HG03378 (cell line): ENCODE results near the gene API5.

Experiments used
- ATAC-seq: cut with Tn5 transposase; IDR thresholded peaks from one replicate; pipeline ENCODE4 v1.9.1; 2021; ENCODE audit warnings: mild to moderate bottlenecking, moderate library complexity; ENCODE audit not compliant: unreplicated experiment

The API5 gene

DNA sequence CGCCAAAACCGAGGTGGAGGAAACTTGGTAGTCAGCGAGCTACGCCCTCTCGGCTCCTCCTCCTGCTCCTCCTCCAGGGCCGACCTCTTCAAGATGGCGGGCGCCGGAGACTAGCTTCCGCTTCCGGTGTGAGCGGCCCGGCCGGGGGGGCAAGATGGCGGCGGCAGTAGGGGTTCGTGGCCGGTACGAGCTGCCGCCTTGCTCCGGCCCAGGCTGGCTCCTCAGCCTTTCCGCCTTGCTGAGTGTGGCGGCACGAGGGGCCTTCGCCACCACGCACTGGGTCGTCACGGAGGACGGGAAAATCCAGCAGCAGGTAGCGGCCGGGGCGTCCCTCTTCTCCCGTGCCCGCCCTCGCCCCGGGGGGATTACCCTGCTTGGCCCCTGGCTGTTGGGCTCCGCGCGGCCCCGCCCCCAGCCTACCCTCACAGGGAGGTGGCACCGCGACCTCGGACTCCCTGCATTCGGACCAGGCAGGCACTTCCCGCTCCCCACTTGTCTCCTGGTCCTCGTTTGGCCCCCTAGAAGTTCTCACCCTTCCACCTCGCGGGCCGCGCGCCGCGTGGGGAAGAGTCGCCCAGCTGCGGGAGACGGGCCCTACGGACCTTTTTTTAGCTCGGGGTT is 47.1 kb downstream of the API5 start, which contains the start of gene TTC17:
TTC17 (plus strand) TSS at position 120 of the 621 bp plus-strand sequence; CDS start at position 155, 35 bp downstream.
- ATAC-seq = peak; percentile 89

DNA sequence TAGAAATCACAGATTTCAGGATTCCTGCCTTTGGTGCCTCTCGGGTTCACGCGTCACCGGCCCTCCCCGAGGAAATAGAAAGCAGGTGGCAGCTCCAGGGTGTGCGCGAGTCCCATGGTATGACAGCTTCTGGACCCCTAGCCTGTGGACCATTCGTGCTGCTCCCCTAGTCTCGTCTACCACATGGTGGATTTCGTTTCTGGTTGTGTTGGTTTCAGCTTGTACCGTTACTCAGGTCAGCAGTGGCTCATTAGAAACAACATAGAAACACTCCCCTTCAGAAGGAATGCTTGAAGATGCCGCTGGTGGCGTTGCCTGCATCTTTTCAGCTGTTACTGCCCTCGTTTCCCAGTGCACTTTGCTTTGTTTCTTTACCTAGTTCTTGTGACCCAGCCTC is 47.6 kb downstream of the API5 start:
- peak; percentile 39 for ATAC-seq

DNA sequence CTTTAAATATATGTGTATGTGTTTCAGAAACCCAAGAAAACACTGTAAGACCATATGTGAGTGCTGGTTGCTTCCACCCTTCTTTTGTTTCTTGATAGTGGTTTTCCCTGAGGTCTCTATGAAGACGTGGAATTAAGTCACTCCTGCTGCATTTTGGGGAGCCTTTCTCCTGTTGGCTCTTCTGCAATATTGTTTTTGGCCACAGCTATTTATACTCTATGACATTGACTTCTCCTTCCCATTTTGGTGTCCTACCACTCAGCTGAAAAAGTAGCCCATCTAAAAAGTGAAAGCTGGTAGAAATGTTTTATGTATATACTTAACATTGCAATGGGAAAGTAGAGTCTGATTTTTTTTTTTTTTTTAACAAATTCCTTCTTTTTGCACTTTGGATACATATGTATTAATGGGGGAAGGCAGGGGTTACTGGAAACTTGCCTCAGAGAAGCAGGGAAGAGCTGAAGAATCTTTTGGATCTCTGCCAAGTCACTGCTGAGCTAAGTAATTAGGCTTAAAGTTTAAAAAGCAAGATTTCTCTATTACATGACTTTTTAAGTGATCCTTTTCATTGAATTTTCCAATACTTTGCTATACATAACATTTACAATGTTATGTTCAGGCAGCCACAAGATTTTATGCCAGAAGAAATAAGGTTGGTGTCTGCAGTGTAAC is 48.7 kb downstream of the API5 start:
- no peak for ATAC-seq

DNA sequence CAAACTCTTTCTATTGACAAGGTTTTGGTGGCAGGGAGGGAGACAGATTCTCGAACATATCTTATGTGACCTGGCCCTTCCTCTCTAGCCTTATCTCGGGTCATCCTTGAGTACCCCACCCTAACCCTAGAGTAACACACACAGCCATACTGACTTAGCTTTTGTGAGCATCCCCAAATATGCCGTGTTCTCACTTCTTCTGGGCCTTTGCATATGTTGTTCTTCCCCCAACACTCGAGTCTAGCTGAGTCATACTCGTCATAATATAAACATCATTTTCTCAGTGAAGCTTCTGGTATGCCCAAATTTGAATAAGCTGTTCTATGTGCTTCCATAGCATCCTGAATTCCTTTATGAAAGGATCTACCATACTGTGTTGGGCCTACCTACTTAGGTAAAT is 54.9 kb downstream of the API5 start:
- no peak for ATAC-seq

DNA sequence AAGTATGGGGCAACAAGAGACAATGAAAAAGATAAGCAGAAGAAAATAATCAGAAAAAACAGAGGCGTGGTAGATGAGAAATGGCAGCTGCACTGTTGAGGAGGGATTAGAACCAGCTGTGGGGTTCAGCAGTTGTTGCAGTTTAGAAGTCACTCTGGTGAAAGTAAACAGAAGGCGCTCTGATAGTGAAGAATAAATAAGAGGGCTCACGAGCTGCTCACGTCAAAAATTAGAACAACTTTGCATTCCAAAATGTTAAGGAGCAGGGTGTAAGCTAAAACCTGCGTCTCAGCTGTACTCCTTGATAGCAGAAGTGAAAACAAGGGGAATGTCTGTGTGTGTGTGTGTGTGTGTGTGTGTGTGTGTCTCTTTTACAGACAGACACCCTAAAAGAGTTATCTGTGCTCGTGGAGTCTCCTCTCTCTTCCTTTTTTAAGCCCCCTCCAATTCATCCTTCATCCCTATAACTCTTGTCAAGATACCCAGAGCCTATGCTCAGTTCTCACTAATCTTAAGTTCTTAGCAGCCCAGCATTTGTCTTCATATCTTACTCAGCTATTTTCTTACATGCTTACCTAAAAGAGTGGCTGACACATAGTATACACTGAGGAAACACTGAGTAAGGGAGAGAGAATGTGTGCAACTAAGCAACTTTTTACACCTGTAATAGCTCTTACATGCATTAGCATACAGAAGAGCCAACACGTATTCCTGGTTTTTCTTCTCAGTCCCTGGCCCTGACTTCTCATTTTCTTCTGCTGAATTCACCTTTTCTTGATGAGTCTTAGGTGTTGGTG is 55.8 kb downstream of the API5 start:
- no peak for ATAC-seq

DNA sequence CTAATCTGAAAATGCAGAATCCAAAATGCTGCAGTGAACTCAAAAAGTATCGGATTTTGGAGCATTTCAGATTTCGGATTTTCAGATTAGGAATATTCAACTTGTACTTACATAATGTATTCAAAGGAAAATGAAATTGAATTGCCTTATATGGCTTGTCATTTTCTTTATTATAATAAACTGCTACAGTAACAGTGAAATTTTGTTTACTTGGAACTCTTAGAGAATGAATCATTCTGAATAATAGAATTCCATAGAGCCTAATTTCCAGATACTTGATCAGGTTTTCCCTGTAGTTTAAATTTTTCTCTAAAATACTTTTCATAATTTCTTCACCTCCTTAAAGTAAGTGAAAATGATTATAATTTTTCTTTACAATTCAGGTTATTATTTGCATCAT is 64.3 kb downstream of the API5 start:
- ATAC-seq = no peak

DNA sequence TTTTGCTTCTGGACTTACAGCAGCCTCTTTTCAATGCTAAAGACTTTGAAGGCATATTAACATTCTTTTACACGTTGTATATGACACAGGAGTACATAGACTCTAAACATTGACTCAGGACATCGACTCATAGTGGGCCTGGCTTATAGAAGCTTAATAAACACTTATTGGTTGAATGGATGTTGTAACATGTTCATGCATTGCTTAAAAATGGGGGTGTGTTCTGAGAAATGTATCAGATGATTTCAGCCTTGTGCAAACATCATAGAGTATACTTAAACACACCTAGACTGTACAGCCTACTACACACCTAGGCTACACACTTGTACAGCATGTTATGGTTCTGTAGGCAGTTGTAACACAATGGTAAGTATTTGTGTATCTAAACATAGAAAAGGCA is 64.8 kb downstream of the API5 start:
- ATAC-seq = no peak

DNA sequence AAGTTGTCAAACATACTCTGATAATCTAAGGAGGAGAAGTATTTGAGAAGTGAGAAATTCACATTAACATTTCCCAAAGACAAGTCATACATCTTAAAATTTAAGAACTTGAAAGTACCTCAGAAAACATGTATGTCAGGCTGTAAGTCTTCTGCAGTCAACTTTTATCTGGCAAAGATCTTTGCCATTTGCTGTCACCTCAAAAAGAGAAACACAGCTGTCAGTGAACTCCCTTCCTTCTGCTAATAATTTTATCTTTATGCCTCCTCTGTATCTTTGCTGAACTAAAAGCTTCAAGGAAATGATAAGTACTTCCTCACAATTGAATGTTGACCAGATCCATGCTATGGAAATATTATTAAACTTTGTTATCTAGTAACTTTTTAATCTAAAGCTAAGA is 65.6 kb downstream of the API5 start:
- no peak for ATAC-seq

DNA sequence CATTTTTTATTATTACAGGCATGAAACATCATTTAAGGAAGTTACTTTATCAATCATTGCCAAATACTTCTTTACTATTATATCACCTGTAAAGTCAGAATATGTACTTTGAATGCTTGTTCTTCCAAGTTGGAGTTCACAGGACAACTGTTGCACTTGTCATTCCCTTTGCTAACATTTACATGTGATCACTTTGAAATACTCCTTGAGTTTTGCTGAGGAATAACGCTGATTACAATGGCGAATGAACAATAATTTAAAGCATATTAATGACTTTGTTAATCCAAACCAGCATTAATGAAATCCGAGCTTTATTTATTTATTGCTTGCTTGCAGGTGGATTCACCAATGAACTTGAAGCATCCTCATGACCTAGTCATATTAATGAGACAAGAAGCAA is 67.1 kb downstream of the API5 start:
- no peak for ATAC-seq

DNA sequence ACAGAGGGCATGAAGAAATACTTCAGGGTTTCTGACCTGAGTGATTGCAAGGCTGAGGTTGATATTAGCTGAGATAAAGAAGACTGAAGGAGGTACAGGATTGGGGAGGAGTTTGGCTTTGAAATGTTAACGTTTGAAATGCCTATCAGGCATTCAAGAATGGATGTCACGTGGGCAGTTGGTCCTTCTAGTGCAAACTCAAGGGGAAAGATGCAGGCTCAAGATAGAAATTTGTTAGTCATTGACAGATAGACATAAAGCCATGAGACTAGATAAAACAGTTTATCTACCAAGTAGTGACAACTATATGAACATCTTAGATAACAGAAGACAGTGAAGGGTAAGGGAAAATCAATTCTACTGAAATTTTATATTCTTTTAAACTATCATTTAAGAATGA is 70.0 kb downstream of the API5 start:
- no peak for ATAC-seq

DNA sequence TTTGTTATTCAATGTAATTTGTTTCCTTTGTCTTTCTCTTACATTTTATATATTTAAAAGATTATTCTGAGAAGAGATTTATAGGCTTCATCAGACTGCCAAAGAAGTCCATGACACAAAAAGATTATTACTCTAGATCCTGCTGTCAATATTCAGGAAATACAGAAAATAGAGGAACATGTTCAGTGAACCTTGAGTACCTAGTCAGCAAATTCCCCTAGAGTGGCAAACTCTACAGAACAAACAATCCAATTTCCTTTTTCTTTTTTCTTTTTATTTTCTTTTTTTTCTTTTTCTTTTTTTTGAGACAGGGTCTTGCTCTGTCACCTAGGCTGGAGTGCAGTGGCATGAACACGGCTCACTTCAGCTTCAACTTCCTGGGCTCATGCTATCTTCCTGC is 70.8 kb downstream of the API5 start:
- ATAC-seq = no peak

DNA sequence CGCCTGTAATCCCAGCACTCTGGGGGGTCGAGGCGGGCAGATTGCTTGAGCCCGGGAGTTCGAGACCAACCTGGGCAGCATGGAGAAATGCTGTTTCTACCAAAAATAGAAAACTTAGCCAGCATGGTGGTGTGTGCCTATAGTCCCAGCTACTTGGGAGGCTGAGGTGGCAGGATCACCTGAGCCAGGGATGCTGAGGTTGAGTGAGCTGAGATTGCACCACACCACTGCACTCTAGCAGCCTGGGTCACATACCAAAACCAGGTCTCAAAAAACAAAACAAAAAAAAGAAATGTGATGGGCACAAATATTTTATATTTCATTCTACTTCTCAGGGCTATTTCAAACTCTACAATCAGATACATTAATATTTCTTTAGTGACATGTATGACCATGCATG is 72.6 kb downstream of the API5 start:
- no peak for ATAC-seq

DNA sequence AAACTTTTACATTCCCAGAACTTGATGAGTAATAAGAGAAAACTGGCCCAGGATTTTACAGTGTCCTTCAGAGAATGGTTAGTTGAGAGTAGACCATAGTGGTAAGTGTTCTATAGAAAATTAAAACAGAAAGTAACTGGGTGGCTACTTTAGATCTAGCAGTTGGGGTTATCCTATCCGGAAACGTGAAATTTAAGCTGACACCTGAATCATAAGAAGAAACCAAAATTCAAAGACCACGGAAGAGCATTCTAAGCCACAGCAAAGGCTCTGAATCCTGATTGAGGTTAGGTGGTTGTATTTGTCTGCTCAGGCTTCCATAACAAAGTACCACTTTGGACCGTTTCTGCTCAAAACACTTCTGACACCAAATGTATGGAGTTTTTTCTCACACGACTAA is 80.9 kb downstream of the API5 start:
- ATAC-seq = no peak

DNA sequence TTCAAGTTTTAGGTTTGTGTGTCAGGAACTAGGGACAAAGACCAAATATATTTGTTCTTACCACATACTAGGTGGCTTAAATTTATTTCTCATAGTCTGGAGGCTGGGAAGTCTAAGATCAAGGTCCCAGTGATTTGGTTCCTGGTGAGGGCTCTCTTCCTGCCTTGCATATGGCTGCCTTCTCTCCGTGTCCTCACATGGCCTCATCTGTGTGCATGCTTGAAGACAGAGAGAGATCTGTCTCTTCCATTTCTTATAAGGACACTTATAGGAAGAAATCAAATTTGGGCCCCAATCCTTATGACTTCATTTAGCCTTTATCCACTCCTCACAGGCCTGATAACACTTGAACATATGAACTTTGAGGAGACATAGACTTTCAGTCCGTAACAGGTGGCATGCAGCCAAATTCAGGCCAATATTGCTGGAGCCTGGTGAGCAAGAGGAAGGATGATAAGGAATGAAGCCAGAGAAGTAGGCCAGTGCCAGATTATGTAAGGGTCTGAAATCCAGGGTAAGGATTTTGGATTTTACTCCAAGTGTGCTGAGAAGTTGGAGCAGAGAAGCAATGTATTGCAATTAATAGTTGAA is 82.1 kb downstream of the API5 start:
- ATAC-seq = no peak
